ENCODE measurements around the gene SPRR5. TPM values are rescaled to one million over a fixed set of nuclear protein-coding genes. Genes with fewer than 3 reads are reported as not detected.

SPRR5 gene
- polyA plus RNA-seq, 1 donor (not counting 4 experiments of a cell fraction or from before 2014, with no cell fraction given): 0.30 TPM

- Histone ChIP-seq H3K4me3 (ENCODE audit: control insufficient read depth in 2 of 3, extremely low read depth in 1 of 3, insufficient read depth in 2 of 3, low read depth in 1 of 3, low read length in 3 of 3) (no peak overlapping the region), H3K27me3 (ENCODE audit: control insufficient read depth, extremely low read depth, insufficient read depth, low read length) (no peaks in the 10 kb centered on the region), H4K20me1 (ENCODE audit: control insufficient read depth, extremely low read depth, insufficient read depth, low read length) (no peaks in the 10 kb centered on the region), H3K9ac (ENCODE audit: control insufficient read depth, extremely low read depth, insufficient read depth, low read length) (no peak overlapping the region), H3K36me3 (ENCODE audit: control insufficient read depth in 2 of 2, extremely low read depth in 1 of 2, insufficient read depth in 2 of 2, low read length in 2 of 2) (no peaks in the 10 kb centered on the region), H3K4me1 (ENCODE audit: control insufficient read depth, extremely low read depth, insufficient read depth, low read length) (peaks cover 14% of the 10 kb centered on the region), H3K9me3 (ENCODE audit: control insufficient read depth, low read depth, low read length) (no peaks in the 10 kb centered on the region), H3K79me2 (ENCODE audit: control insufficient read depth, insufficient read depth, low read length) (no peaks in the 10 kb centered on the region), H2AFZ (ENCODE audit: control insufficient read depth, low read length) (no peak overlapping the region), H3K9me1 (ENCODE audit: control insufficient read depth, extremely low read depth, insufficient read depth, low read length) (no peaks in the 10 kb centered on the region), H3K27ac (ENCODE audit: control insufficient read depth, insufficient read depth, low read length) (no peak overlapping the region), H3K4me2 (ENCODE audit: control insufficient read depth, extremely low read depth, insufficient read depth, low read depth, low read length) (no peak overlapping the region)
- FAIRE-seq (no peak), DNase-seq (ENCODE audit: low read depth, low spot score) (no peak)
- dilution Hi-C loops (cut with MboI; ENCODE audit: extremely low pct_ligation_motif_present, low sequenced_read_pairs): no loop called here
- TF ChIP-seq EZH2 (IDR thresholded peaks at IDR 0.05; ENCODE audit: low read length): no peak
- TF ChIP-seq, protein P1, sequence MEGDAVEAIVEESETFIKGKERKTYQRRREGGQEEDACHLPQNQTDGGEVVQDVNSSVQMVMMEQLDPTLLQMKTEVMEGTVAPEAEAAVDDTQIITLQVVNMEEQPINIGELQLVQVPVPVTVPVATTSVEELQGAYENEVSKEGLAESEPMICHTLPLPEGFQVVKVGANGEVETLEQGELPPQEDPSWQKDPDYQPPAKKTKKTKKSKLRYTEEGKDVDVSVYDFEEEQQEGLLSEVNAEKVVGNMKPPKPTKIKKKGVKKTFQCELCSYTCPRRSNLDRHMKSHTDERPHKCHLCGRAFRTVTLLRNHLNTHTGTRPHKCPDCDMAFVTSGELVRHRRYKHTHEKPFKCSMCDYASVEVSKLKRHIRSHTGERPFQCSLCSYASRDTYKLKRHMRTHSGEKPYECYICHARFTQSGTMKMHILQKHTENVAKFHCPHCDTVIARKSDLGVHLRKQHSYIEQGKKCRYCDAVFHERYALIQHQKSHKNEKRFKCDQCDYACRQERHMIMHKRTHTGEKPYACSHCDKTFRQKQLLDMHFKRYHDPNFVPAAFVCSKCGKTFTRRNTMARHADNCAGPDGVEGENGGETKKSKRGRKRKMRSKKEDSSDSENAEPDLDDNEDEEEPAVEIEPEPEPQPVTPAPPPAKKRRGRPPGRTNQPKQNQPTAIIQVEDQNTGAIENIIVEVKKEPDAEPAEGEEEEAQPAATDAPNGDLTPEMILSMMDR (optimal IDR thresholded peaks at IDR 0.05 in 1 of 3, IDR thresholded peaks at IDR 0.05 in 1 of 3, conservative IDR thresholded peaks at IDR 0.05 in 1 of 3; ENCODE audit: extremely low read depth in 1 of 3, insufficient read depth in 2 of 3, low read length in 3 of 3): no peak
Measured at GRCh38 chr1:152965853-152966252, 18.8 kb downstream of the SPRR5 start.

GRCh38 chr1:152967201-152967600, 20.2 kb downstream of the SPRR5 start:
- TF ChIP-seq, protein P1 (optimal IDR thresholded peaks at IDR 0.05 in 1 of 3, IDR thresholded peaks at IDR 0.05 in 1 of 3, conservative IDR thresholded peaks at IDR 0.05 in 1 of 3; ENCODE audit: extremely low read depth in 1 of 3, insufficient read depth in 2 of 3, low read length in 3 of 3): peak in 1 of 3 experiments; percentile 3
- no peak for TF ChIP-seq EZH2 (IDR thresholded peaks at IDR 0.05; ENCODE audit: low read length)
- no peaks in the 10 kb centered on the region for H3K9me3 ChIP-seq (ENCODE audit: control insufficient read depth, low read depth, low read length)
- no peak overlapping the region for H2AFZ ChIP-seq (ENCODE audit: control insufficient read depth, low read length)
- FAIRE-seq (peak; percentile 98), DNase-seq (ENCODE audit: low read depth, low spot score) (no peak)
- H3K4me3 ChIP-seq (ENCODE audit: control insufficient read depth in 2 of 3, extremely low read depth in 1 of 3, insufficient read depth in 2 of 3, low read depth in 1 of 3, low read length in 3 of 3): no peak overlapping the region
- H3K36me3 ChIP-seq (ENCODE audit: control insufficient read depth in 2 of 2, extremely low read depth in 1 of 2, insufficient read depth in 2 of 2, low read length in 2 of 2): no peaks in the 10 kb centered on the region
- H3K27me3 ChIP-seq (ENCODE audit: control insufficient read depth, extremely low read depth, insufficient read depth, low read length): no peaks in the 10 kb centered on the region
- no peak overlapping the region for H3K9ac ChIP-seq (ENCODE audit: control insufficient read depth, extremely low read depth, insufficient read depth, low read length)
- dilution Hi-C loops (cut with MboI; ENCODE audit: extremely low pct_ligation_motif_present, low sequenced_read_pairs): no loop called here
- no peaks in the 10 kb centered on the region for H3K9me1 ChIP-seq (ENCODE audit: control insufficient read depth, extremely low read depth, insufficient read depth, low read length)
- peaks cover 18% of the 10 kb centered on the region for H3K4me1 ChIP-seq (ENCODE audit: control insufficient read depth, extremely low read depth, insufficient read depth, low read length)
- H4K20me1 ChIP-seq (ENCODE audit: control insufficient read depth, extremely low read depth, insufficient read depth, low read length): no peaks in the 10 kb centered on the region
- peak overlapping the region; percentile 32 for H3K27ac ChIP-seq (ENCODE audit: control insufficient read depth, insufficient read depth, low read length)
- no peak overlapping the region for H3K4me2 ChIP-seq (ENCODE audit: control insufficient read depth, extremely low read depth, insufficient read depth, low read depth, low read length)
- H3K79me2 ChIP-seq (ENCODE audit: control insufficient read depth, insufficient read depth, low read length): no peaks in the 10 kb centered on the region

Measured in keratinocyte (primary cell).